PC-3 (cell line): ENCODE measurements around the gene TACR2.

ENCODE experiments used
- EZH2 ChIP-seq: fragments of 300-600 bp; sonication (generic); IDR thresholded peaks from one replicate; pipeline ENCODE4 v1.6.1; 2017; ENCODE audit warnings: antibody characterized with exemption, mild to moderate bottlenecking, low read length; ENCODE audit not compliant: unreplicated experiment
- EZH2phosphoT487 ChIP-seq: fragments of 300-600 bp; sonication (generic); IDR thresholded peaks from 2 replicates; pipeline ENCODE4 v1.6.1; 2018; ENCODE audit warnings: mild to moderate bottlenecking, antibody characterized with exemption, low read length, borderline replicate concordance
- TF ChIP-seq, protein P1 (sequence below): fragments of 300-600 bp; sonication (generic); conservative IDR thresholded peaks from 2 replicates; pipeline ENCODE4 v1.5.1; 2017; ENCODE audit warnings: antibody characterized with exemption, low read depth, mild to moderate bottlenecking, low read length

DNA sequence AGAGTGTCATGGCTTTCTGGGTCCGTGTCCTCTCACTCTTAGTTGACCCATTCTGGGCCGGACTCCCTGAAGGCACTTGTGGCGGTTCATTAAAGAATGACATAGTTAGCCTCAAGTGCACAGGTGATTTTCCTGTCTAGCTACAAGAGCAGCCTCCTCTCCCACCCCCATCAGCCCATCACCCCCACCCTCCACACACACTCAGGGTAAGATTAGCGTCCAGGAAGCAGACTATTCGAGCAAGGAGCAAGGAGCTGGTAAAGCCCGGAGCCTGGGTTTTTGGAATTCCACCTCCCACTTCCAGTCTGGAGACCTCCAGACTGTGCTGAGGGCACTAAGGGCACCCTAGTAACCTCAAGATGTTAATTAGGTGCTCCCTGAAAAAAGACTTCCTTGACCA, 39.5 kb downstream of the TACR2 start:
- TF ChIP-seq EZH2phosphoT487 (no peak), EZH2 (no peak)
- TF ChIP-seq, protein P1, sequence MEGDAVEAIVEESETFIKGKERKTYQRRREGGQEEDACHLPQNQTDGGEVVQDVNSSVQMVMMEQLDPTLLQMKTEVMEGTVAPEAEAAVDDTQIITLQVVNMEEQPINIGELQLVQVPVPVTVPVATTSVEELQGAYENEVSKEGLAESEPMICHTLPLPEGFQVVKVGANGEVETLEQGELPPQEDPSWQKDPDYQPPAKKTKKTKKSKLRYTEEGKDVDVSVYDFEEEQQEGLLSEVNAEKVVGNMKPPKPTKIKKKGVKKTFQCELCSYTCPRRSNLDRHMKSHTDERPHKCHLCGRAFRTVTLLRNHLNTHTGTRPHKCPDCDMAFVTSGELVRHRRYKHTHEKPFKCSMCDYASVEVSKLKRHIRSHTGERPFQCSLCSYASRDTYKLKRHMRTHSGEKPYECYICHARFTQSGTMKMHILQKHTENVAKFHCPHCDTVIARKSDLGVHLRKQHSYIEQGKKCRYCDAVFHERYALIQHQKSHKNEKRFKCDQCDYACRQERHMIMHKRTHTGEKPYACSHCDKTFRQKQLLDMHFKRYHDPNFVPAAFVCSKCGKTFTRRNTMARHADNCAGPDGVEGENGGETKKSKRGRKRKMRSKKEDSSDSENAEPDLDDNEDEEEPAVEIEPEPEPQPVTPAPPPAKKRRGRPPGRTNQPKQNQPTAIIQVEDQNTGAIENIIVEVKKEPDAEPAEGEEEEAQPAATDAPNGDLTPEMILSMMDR, result no peak
